WTC11 (cell line): ENCODE data around the gene ARHGAP26. TPM values are rescaled to one million over a fixed set of nuclear protein-coding genes. Genes with fewer than 3 reads are reported as not detected.

ENCODE experiments used
- ATAC-seq: fragments of 200-7000 bp; cut with Tn5 transposase; 2 replicates; pipeline ENCODE4 v1.10.0; 2021; ENCODE audit warnings: mild to moderate bottlenecking, moderate library complexity
- CTCF ChIA-PET: fragments of 300-600 bp; sonication (Branson Sonifier 250); formaldehyde crosslinking; loops from one replicate; lab custom pipeline; 2021; ENCODE audit warnings: antibody characterized with exemption; lab: Charles Lee
- POLR2A ChIA-PET: fragments of 350-600 bp; sonication (Branson Sonifier 250); formaldehyde crosslinking; loops from one replicate; lab custom pipeline; 2021; ENCODE audit warnings: antibody characterized with exemption; lab: Charles Lee
- DNase-seq: peaks from one replicate; pipeline ENCODE4 v3.0.0; 2021; ENCODE audit warnings: low spot score
- H3K27ac Mint-ChIP-seq: 2 replicates; pipeline ENCODE4 v1.8.0; 2021; ENCODE audit warnings: mixed read lengths
- H3K27me3 Mint-ChIP-seq: 2 replicates; pipeline ENCODE4 v1.8.0; 2021; ENCODE audit warnings: low read depth, mild to moderate bottlenecking, moderate library complexity, mixed read lengths
- H3K36me3 Mint-ChIP-seq: 2 replicates; pipeline ENCODE4 v1.8.0; 2021; ENCODE audit warnings: mixed read lengths
- H3K4me1 Mint-ChIP-seq: 2 replicates; pipeline ENCODE4 v1.8.0; 2022; ENCODE audit warnings: mixed read lengths
- H3K4me3 Mint-ChIP-seq: 2 replicates; pipeline ENCODE4 v1.8.0; 2021; ENCODE audit warnings: mild to moderate bottlenecking, moderate library complexity, mixed read lengths
- H3K9me3 Mint-ChIP-seq: 2 replicates; pipeline ENCODE4 v1.8.0; 2021; ENCODE audit warnings: mixed read lengths
- AFF4 ChIP-seq: sonication (generic); formaldehyde crosslinking; IDR thresholded peaks from 2 replicates; pipeline ENCODE4 v1.8.1; 2023; ENCODE audit warnings: mild to moderate bottlenecking, missing genetic modification reagents, borderline replicate concordance
- ATF3 ChIP-seq: sonication (generic); formaldehyde crosslinking; conservative IDR thresholded peaks from 2 replicates; pipeline ENCODE4 v1.8.1; 2022; ENCODE audit warnings: mild to moderate bottlenecking, missing genetic modification reagents
- ATF6 ChIP-seq: sonication (generic); formaldehyde crosslinking; IDR thresholded peaks from 2 replicates; pipeline ENCODE4 v1.8.1; 2023; ENCODE audit warnings: mild to moderate bottlenecking, missing genetic modification reagents
- ESRRA ChIP-seq: sonication (generic); formaldehyde crosslinking; IDR thresholded peaks from 2 replicates; pipeline ENCODE4 v1.8.1; 2022; ENCODE audit warnings: mild to moderate bottlenecking, missing genetic modification reagents, borderline replicate concordance
- FOXP1 ChIP-seq: sonication (generic); formaldehyde crosslinking; IDR thresholded peaks from 2 replicates; pipeline ENCODE4 v1.8.0; 2022; ENCODE audit warnings: missing genetic modification reagents, mild to moderate bottlenecking, moderate library complexity, borderline replicate concordance
- GABPB1 ChIP-seq: sonication (generic); formaldehyde crosslinking; IDR thresholded peaks from 2 replicates; pipeline ENCODE4 v1.8.1; 2023; ENCODE audit warnings: mild to moderate bottlenecking, missing genetic modification reagents
- GRHL2 ChIP-seq: fragments of 250-450 bp; sonication (Bioruptor Pico); IDR thresholded peaks from 2 replicates; pipeline ENCODE4 v1.8.0; 2022; ENCODE audit warnings: mild to moderate bottlenecking, moderate library complexity; ENCODE audit not compliant: insufficient replicate concordance, severe bottlenecking
- GTF2I ChIP-seq: fragments of 250-450 bp; sonication (Bioruptor Pico); conservative IDR thresholded peaks from 2 replicates; pipeline ENCODE4 v1.4.0; 2021; ENCODE audit warnings: mild to moderate bottlenecking
- NR3C1 ChIP-seq: sonication (generic); formaldehyde crosslinking; conservative IDR thresholded peaks from 2 replicates; pipeline ENCODE4 v1.8.1; 2023; ENCODE audit warnings: low read depth, mild to moderate bottlenecking, missing genetic modification reagents
- RELA ChIP-seq: sonication (generic); formaldehyde crosslinking; IDR thresholded peaks from 2 replicates; pipeline ENCODE4 v1.8.1; 2022; ENCODE audit warnings: missing genetic modification reagents, mild to moderate bottlenecking, borderline replicate concordance
- SMAD3 ChIP-seq: sonication (generic); formaldehyde crosslinking; IDR thresholded peaks from 2 replicates; pipeline ENCODE4 v1.8.0; 2022; ENCODE audit warnings: missing genetic modification reagents, mild to moderate bottlenecking, borderline replicate concordance
- TEAD1 ChIP-seq: sonication (generic); formaldehyde crosslinking; IDR thresholded peaks from 2 replicates; pipeline ENCODE4 v1.8.0; 2022; ENCODE audit warnings: mild to moderate bottlenecking, missing genetic modification reagents
- TP53 ChIP-seq: sonication (generic); formaldehyde crosslinking; IDR thresholded peaks from 2 replicates; pipeline ENCODE4 v1.8.1; 2023; ENCODE audit warnings: mild to moderate bottlenecking, missing genetic modification reagents
- ZNF121 ChIP-seq: sonication (generic); formaldehyde crosslinking; IDR thresholded peaks from 2 replicates; pipeline ENCODE4 v1.8.0; 2023; ENCODE audit warnings: missing genetic modification reagents
- ZNF138 ChIP-seq: sonication (generic); formaldehyde crosslinking; conservative IDR thresholded peaks from 2 replicates; pipeline ENCODE4 v1.8.1; 2022; ENCODE audit warnings: mild to moderate bottlenecking, moderate library complexity, missing genetic modification reagents
- ZNF232 ChIP-seq: sonication (generic); formaldehyde crosslinking; IDR thresholded peaks from 2 replicates; pipeline ENCODE4 v1.8.0; 2022; ENCODE audit warnings: mild to moderate bottlenecking, missing genetic modification reagents
- ZNF416 ChIP-seq: fragments of 250-450 bp; sonication (Bioruptor Pico); IDR thresholded peaks from 2 replicates; pipeline ENCODE4 v1.9.0; 2021; ENCODE audit warnings: mild to moderate bottlenecking, inconsistent platforms
- ZSCAN18 ChIP-seq: fragments of 250-450 bp; sonication (Bioruptor Pico); IDR thresholded peaks from 2 replicates; pipeline ENCODE4 v2.1.2; 2022; ENCODE audit warnings: mild to moderate bottlenecking, moderate library complexity
- total RNA-seq: library from RNA; stranded (reverse); gene quantifications from 3 replicates; pipeline ENCODE4 v1.2.3, GENCODE V29; 2021
- TF ChIP-seq, protein P1 (sequence below): sonication (generic); formaldehyde crosslinking; IDR thresholded peaks from 2 replicates; pipeline ENCODE4 v1.8.1; 2023; ENCODE audit warnings: mild to moderate bottlenecking, missing genetic modification reagents
- TF ChIP-seq, protein P2 (sequence below): fragments of 250-450 bp; sonication (Bioruptor Pico); IDR thresholded peaks from 2 replicates; pipeline ENCODE4 v1.9.0; 2021; ENCODE audit warnings: mild to moderate bottlenecking
- TF ChIP-seq, protein P3 (sequence below): sonication (generic); formaldehyde crosslinking; IDR thresholded peaks from 2 replicates; pipeline ENCODE4 v1.8.1; 2023; ENCODE audit warnings: mild to moderate bottlenecking, missing genetic modification reagents, moderate library complexity

Gene ARHGAP26
- total RNA-seq, 1 experiment from 2014 or later, result 22.3 TPM

GRCh38 chr5:142902186-142902965, 132.2 kb downstream of the ARHGAP26 start (continued):
- TF ChIP-seq SMAD3, result no peak
- TF ChIP-seq, protein P1, sequence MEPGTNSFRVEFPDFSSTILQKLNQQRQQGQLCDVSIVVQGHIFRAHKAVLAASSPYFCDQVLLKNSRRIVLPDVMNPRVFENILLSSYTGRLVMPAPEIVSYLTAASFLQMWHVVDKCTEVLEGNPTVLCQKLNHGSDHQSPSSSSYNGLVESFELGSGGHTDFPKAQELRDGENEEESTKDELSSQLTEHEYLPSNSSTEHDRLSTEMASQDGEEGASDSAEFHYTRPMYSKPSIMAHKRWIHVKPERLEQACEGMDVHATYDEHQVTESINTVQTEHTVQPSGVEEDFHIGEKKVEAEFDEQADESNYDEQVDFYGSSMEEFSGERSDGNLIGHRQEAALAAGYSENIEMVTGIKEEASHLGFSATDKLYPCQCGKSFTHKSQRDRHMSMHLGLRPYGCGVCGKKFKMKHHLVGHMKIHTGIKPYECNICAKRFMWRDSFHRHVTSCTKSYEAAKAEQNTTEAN (CRISPR knock-in tag), result no peak
- TF ChIP-seq GRHL2 (CRISPR knock-in tag), result no peak
- no peak for TF ChIP-seq GTF2I (CRISPR knock-in tag)
- TF ChIP-seq ZNF416 (CRISPR knock-in tag), result no peak
- TF ChIP-seq ZSCAN18 (CRISPR knock-in tag), result no peak
- TF ChIP-seq, protein P2, sequence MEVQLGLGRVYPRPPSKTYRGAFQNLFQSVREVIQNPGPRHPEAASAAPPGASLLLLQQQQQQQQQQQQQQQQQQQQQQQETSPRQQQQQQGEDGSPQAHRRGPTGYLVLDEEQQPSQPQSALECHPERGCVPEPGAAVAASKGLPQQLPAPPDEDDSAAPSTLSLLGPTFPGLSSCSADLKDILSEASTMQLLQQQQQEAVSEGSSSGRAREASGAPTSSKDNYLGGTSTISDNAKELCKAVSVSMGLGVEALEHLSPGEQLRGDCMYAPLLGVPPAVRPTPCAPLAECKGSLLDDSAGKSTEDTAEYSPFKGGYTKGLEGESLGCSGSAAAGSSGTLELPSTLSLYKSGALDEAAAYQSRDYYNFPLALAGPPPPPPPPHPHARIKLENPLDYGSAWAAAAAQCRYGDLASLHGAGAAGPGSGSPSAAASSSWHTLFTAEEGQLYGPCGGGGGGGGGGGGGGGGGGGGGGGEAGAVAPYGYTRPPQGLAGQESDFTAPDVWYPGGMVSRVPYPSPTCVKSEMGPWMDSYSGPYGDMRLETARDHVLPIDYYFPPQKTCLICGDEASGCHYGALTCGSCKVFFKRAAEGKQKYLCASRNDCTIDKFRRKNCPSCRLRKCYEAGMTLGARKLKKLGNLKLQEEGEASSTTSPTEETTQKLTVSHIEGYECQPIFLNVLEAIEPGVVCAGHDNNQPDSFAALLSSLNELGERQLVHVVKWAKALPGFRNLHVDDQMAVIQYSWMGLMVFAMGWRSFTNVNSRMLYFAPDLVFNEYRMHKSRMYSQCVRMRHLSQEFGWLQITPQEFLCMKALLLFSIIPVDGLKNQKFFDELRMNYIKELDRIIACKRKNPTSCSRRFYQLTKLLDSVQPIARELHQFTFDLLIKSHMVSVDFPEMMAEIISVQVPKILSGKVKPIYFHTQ (CRISPR knock-in tag), result no peak

GRCh38 chr5:142904416-142904815, 134.2 kb downstream of the ARHGAP26 start:
- no peak for ATAC-seq
- Mint-ChIP-seq H3K36me3 (peaks cover 43% of the 10 kb centered on the region), H3K9me3 (no peaks in the 10 kb centered on the region), H3K27me3 (no peaks in the 10 kb centered on the region)
- CTCF ChIA-PET, result interaction anchor here (0.6 to 1.8 kb wide), 4 partner anchors 9 to 191 kb away, joined by 3 to 5 read pairs (median 4); no protein-coding TSS in a partner anchor
- POLR2A ChIA-PET, result no interaction called here
- TF ChIP-seq RELA (no peak), FOXP1 (CRISPR knock-in tag) (no peak), TP53 (CRISPR knock-in tag) (no peak), ZNF121 (CRISPR knock-in tag) (no peak), ZNF138 (no peak), ATF3 (no peak), NR3C1 (no peak)
- TF ChIP-seq, protein P3, sequence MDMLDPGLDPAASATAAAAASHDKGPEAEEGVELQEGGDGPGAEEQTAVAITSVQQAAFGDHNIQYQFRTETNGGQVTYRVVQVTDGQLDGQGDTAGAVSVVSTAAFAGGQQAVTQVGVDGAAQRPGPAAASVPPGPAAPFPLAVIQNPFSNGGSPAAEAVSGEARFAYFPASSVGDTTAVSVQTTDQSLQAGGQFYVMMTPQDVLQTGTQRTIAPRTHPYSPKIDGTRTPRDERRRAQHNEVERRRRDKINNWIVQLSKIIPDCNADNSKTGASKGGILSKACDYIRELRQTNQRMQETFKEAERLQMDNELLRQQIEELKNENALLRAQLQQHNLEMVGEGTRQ (CRISPR knock-in tag), result no peak
- TF ChIP-seq, all 79 proteins: peak for 0
- no peak overlapping the region for H3K4me3 Mint-ChIP-seq
- peaks cover 33% of the 10 kb centered on the region for H3K4me1 Mint-ChIP-seq
- no peak for DNase-seq
- no peak overlapping the region for H3K27ac Mint-ChIP-seq

- ATAC-seq (no peak), DNase-seq (no peak)
- Mint-ChIP-seq H3K27me3 (no peaks in the 10 kb centered on the region), H3K4me3 (no peak overlapping the region), H3K4me1 (peaks cover 25% of the 10 kb centered on the region), H3K27ac (no peak overlapping the region), H3K36me3 (peaks cover 48% of the 10 kb centered on the region), H3K9me3 (no peaks in the 10 kb centered on the region)
- CTCF ChIA-PET, result interaction anchor here (1.8 kb wide), 1 partner anchor 10 kb away, joined by 5 read pairs; no protein-coding TSS in a partner anchor
- POLR2A ChIA-PET, result no interaction called here
- no peak for TF ChIP-seq TEAD1 (CRISPR knock-in tag)
- TF ChIP-seq GABPB1 (CRISPR knock-in tag), result no peak
- no peak for TF ChIP-seq ESRRA (CRISPR knock-in tag)
- TF ChIP-seq ATF6 (CRISPR knock-in tag), result no peak
- TF ChIP-seq ZNF232 (CRISPR knock-in tag), result no peak
- no peak for TF ChIP-seq AFF4 (CRISPR knock-in tag)
Measured at GRCh38 chr5:142905348-142905747, 135.2 kb downstream of the ARHGAP26 start.
